Activated T-cell treated with anti-CD3 and anti-CD28 coated beads, Interleukin-2, amount 50 U/mL, for 24 hours (primary cell): ENCODE data around the gene SLC6A17.

Experiments used
- DNase-seq: peaks from one replicate; pipeline ENCODE4 v3.0.0-alpha.2; 2020
- H3K27ac Mint-ChIP-seq: 2 replicates; pipeline ENCODE4 v1.8.0; 2020; ENCODE audit warnings: mild to moderate bottlenecking, mixed read lengths
- H3K27me3 Mint-ChIP-seq: 2 replicates; pipeline ENCODE4 v1.8.0; 2020; ENCODE audit warnings: mixed read lengths
- H3K36me3 Mint-ChIP-seq: 2 replicates; pipeline ENCODE4 v1.8.0; 2020; ENCODE audit warnings: low read depth, mixed read lengths
- H3K4me1 Mint-ChIP-seq: 2 replicates; pipeline ENCODE4 v1.8.0; 2020; ENCODE audit warnings: low read depth, mixed read lengths
- H3K4me3 Mint-ChIP-seq: 2 replicates; pipeline ENCODE4 v1.8.0; 2020; ENCODE audit warnings: mild to moderate bottlenecking, moderate library complexity, mixed read lengths
- H3K9me3 Mint-ChIP-seq: 2 replicates; pipeline ENCODE4 v1.8.0; 2020; ENCODE audit warnings: mixed read lengths

Gene SLC6A17

GRCh38 chr1:110153407-110153950 is 3.2 kb downstream of the SLC6A17 start:
- H3K27ac Mint-ChIP-seq: no peak overlapping the region
- H3K4me3 Mint-ChIP-seq: no peak overlapping the region
- peaks cover 65% of the 10 kb centered on the region for H3K27me3 Mint-ChIP-seq
- H3K36me3 Mint-ChIP-seq: no peaks in the 10 kb centered on the region
- no peaks in the 10 kb centered on the region for H3K9me3 Mint-ChIP-seq
- H3K4me1 Mint-ChIP-seq: peaks cover 3% of the 10 kb centered on the region
- no peak for DNase-seq

GRCh38 chr1:110155878-110156522 is 5.7 kb downstream of the SLC6A17 start:
- no peaks in the 10 kb centered on the region for H3K9me3 Mint-ChIP-seq
- peaks cover 80% of the 10 kb centered on the region for H3K27me3 Mint-ChIP-seq

GRCh38 chr1:110158261-110158660 is 8.0 kb downstream of the SLC6A17 start:
- no peak for DNase-seq
- H3K4me1 Mint-ChIP-seq: no peaks in the 10 kb centered on the region
- no peak overlapping the region for H3K4me3 Mint-ChIP-seq
- H3K36me3 Mint-ChIP-seq: no peaks in the 10 kb centered on the region
- no peak overlapping the region for H3K27ac Mint-ChIP-seq
- H3K27me3 Mint-ChIP-seq: peaks cover 65% of the 10 kb centered on the region
- H3K9me3 Mint-ChIP-seq: no peaks in the 10 kb centered on the region

More at GRCh38 chr1:110155878-110156522, 5.7 kb downstream of the SLC6A17 start:
- H3K4me3 Mint-ChIP-seq: no peak overlapping the region
- H3K4me1 Mint-ChIP-seq: no peaks in the 10 kb centered on the region
- H3K27ac Mint-ChIP-seq: no peak overlapping the region
- peak; percentile 51 for DNase-seq
- no peaks in the 10 kb centered on the region for H3K36me3 Mint-ChIP-seq

GRCh38 chr1:110159168-110159567 is 8.9 kb downstream of the SLC6A17 start:
- no peaks in the 10 kb centered on the region for H3K4me1 Mint-ChIP-seq
- no peak overlapping the region for H3K27ac Mint-ChIP-seq
- peaks cover 56% of the 10 kb centered on the region for H3K27me3 Mint-ChIP-seq
- no peaks in the 10 kb centered on the region for H3K36me3 Mint-ChIP-seq
- H3K9me3 Mint-ChIP-seq: no peaks in the 10 kb centered on the region
- no peak for DNase-seq
- no peak overlapping the region for H3K4me3 Mint-ChIP-seq

GRCh38 chr1:110160538-110161100 is 10.3 kb downstream of the SLC6A17 start:
- H3K9me3 Mint-ChIP-seq: no peaks in the 10 kb centered on the region
- H3K4me1 Mint-ChIP-seq: no peaks in the 10 kb centered on the region
- peaks cover 45% of the 10 kb centered on the region for H3K27me3 Mint-ChIP-seq
- no peak for DNase-seq
- H3K4me3 Mint-ChIP-seq: no peak overlapping the region
- no peaks in the 10 kb centered on the region for H3K36me3 Mint-ChIP-seq
- H3K27ac Mint-ChIP-seq: no peak overlapping the region

- Mint-ChIP-seq H3K27ac (no peak overlapping the region), H3K36me3 (no peaks in the 10 kb centered on the region), H3K9me3 (no peaks in the 10 kb centered on the region), H3K27me3 (peaks cover 39% of the 10 kb centered on the region), H3K4me1 (no peaks in the 10 kb centered on the region), H3K4me3 (no peak overlapping the region)
- DNase-seq: no peak
Measured at GRCh38 chr1:110161165-110161564, 10.9 kb downstream of the SLC6A17 start.

- Mint-ChIP-seq H3K36me3 (no peaks in the 10 kb centered on the region), H3K4me1 (no peaks in the 10 kb centered on the region), H3K4me3 (no peak overlapping the region), H3K9me3 (no peaks in the 10 kb centered on the region), H3K27me3 (peaks cover 33% of the 10 kb centered on the region), H3K27ac (no peak overlapping the region)
- no peak for DNase-seq
Measured at GRCh38 chr1:110161849-110162248, 11.6 kb downstream of the SLC6A17 start.

GRCh38 chr1:110163591-110163990 is 13.3 kb downstream of the SLC6A17 start:
- H3K4me3 Mint-ChIP-seq: no peak overlapping the region

GRCh38 chr1:110164725-110165350 is 14.5 kb downstream of the SLC6A17 start:
- no peaks in the 10 kb centered on the region for H3K4me1 Mint-ChIP-seq
- no peak overlapping the region for H3K27ac Mint-ChIP-seq
- DNase-seq: no peak
- no peaks in the 10 kb centered on the region for H3K9me3 Mint-ChIP-seq
- peaks cover 15% of the 10 kb centered on the region for H3K27me3 Mint-ChIP-seq
- no peak overlapping the region for H3K4me3 Mint-ChIP-seq
- no peaks in the 10 kb centered on the region for H3K36me3 Mint-ChIP-seq

More at GRCh38 chr1:110163591-110163990, 13.3 kb downstream of the SLC6A17 start:
- Mint-ChIP-seq H3K9me3 (no peaks in the 10 kb centered on the region), H3K36me3 (no peaks in the 10 kb centered on the region), H3K4me1 (no peaks in the 10 kb centered on the region), H3K27ac (no peak overlapping the region), H3K27me3 (peaks cover 26% of the 10 kb centered on the region)
- DNase-seq: no peak

- no peak overlapping the region for H3K27ac Mint-ChIP-seq
Measured at GRCh38 chr1:110165761-110166231, 15.5 kb downstream of the SLC6A17 start.

GRCh38 chr1:110166861-110167260 is 16.6 kb downstream of the SLC6A17 start:
- H3K4me3 Mint-ChIP-seq: no peak overlapping the region
- H3K9me3 Mint-ChIP-seq: no peaks in the 10 kb centered on the region
- DNase-seq: no peak
- H3K4me1 Mint-ChIP-seq: no peaks in the 10 kb centered on the region
- no peak overlapping the region for H3K27ac Mint-ChIP-seq
- peaks cover 9% of the 10 kb centered on the region for H3K27me3 Mint-ChIP-seq
- no peaks in the 10 kb centered on the region for H3K36me3 Mint-ChIP-seq

More at GRCh38 chr1:110165761-110166231, 15.5 kb downstream of the SLC6A17 start:
- Mint-ChIP-seq H3K4me3 (no peak overlapping the region), H3K9me3 (no peaks in the 10 kb centered on the region), H3K36me3 (no peaks in the 10 kb centered on the region), H3K4me1 (no peaks in the 10 kb centered on the region), H3K27me3 (peaks cover 10% of the 10 kb centered on the region)
- no peak for DNase-seq

- H3K9me3 Mint-ChIP-seq: no peaks in the 10 kb centered on the region
- no peaks in the 10 kb centered on the region for H3K4me1 Mint-ChIP-seq
- H3K4me3 Mint-ChIP-seq: no peak overlapping the region
- peaks cover 7% of the 10 kb centered on the region for H3K27me3 Mint-ChIP-seq
- no peaks in the 10 kb centered on the region for H3K36me3 Mint-ChIP-seq
- DNase-seq: no peak
- H3K27ac Mint-ChIP-seq: no peak overlapping the region
Measured at GRCh38 chr1:110170766-110171733, 20.8 kb downstream of the SLC6A17 start.

- no peaks in the 10 kb centered on the region for H3K36me3 Mint-ChIP-seq
- DNase-seq: no peak
- no peaks in the 10 kb centered on the region for H3K9me3 Mint-ChIP-seq
- H3K4me1 Mint-ChIP-seq: no peaks in the 10 kb centered on the region
- no peak overlapping the region for H3K4me3 Mint-ChIP-seq
- no peak overlapping the region for H3K27ac Mint-ChIP-seq
- peaks cover 7% of the 10 kb centered on the region for H3K27me3 Mint-ChIP-seq
Measured at GRCh38 chr1:110172001-110172400, 21.7 kb downstream of the SLC6A17 start.

- Mint-ChIP-seq H3K27me3 (peaks cover 7% of the 10 kb centered on the region), H3K4me1 (no peaks in the 10 kb centered on the region), H3K36me3 (no peaks in the 10 kb centered on the region), H3K27ac (no peak overlapping the region), H3K4me3 (no peak overlapping the region), H3K9me3 (no peaks in the 10 kb centered on the region)
- no peak for DNase-seq
Measured at GRCh38 chr1:110173466-110174105, 23.3 kb downstream of the SLC6A17 start.
